Upper lobe of right lung (tissue), 1 donor: ENCODE results near the gene PTPRN2. TPM values are rescaled to one million over a fixed set of nuclear protein-coding genes. Genes with fewer than 3 reads are reported as not detected.

Experiments
- ATAC-seq: fragments of 200-7000 bp; cut with Tn5 transposase; one replicate; pipeline ENCODE4 v1.9.1; 2020; ENCODE audit warnings: mild to moderate bottlenecking, moderate library complexity
- DNase-seq: peaks from one replicate; pipeline ENCODE4 v3.0.0-alpha.2; 2020
- H3K27ac ChIP-seq: fragments of 200-600 bp; one replicate; pipeline ENCODE4 v1.8.0; 2022
- H3K27me3 ChIP-seq: fragments of 200-600 bp; one replicate; pipeline ENCODE4 v1.8.0; 2022; ENCODE audit warnings: mild to moderate bottlenecking
- H3K36me3 ChIP-seq: fragments of 200-600 bp; one replicate; pipeline ENCODE4 v1.8.0; 2022
- H3K4me1 ChIP-seq: fragments of 200-600 bp; one replicate; pipeline ENCODE4 v1.8.0; 2022
- H3K4me3 ChIP-seq: fragments of 200-600 bp; one replicate; pipeline ENCODE4 v1.8.0; 2022; ENCODE audit warnings: mild to moderate bottlenecking
- H3K9me3 ChIP-seq: fragments of 200-600 bp; one replicate; pipeline ENCODE4 v1.8.0; 2022
- intact Hi-C: fragments of 100-400 bp; cut with DNase I; formaldehyde crosslinking; loops from one replicate; pipeline ENCODE4 v1.11.0; 2022
- total RNA-seq: library from RNA; stranded (reverse); fragmentation: NEBNext Ultra II Directional; extraction: Animal tissue kit (Norgen Biotek cat#: 25700); gene quantifications from one replicate; pipeline ENCODE4 v1.2.1, GENCODE V29; 2021
- TF ChIP-seq, protein P1 (sequence below): fragments of 200-600 bp; IDR thresholded peaks from one replicate; pipeline ENCODE4 v1.8.0; 2022; ENCODE audit warnings: antibody characterized with exemption
- donor health status: DM: no; HTN: yes; CAD: no; lungs with severe emphysema.

Gene PTPRN2
- total RNA-seq, 1 donor from 2014 or later: 4.9 TPM

DNA sequence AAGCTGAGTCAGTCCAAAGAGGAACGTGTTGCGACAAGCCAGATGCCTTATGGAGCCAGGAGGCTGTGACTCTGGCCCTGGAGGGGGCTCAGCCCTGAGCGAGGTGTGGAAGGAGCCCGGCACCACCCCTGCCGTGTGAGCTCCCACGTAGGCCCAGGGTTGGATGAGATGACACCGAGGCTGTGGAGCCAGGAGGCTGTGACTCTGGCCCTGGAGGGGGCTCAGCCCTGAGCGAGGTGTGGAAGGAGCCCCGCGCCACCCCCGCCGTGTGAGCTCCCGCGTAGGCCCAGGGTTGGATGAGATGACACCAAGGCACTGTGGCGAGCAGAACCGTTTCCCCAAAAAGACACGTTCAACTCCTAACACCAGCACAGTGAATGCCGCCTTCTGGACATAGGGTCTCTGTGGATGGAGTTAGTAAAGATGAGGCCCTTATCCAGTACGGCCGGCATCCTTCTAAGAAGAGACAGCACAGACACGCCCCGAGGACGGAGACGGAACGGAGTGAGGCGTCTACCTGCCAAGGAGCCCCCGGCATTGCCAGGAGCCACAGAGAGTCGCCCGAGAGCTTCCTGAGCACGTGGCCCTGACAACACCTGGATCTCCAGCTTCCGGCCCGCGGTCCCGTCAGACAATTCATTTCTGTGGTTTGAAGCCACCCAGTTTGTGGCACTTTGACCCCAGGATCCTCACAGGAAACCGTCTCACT is 778.3 kb downstream of the PTPRN2 start:
- H3K9me3 ChIP-seq: no peaks in the 10 kb centered on the region
- H3K27me3 ChIP-seq: no peaks in the 10 kb centered on the region
- TF ChIP-seq, protein P1, sequence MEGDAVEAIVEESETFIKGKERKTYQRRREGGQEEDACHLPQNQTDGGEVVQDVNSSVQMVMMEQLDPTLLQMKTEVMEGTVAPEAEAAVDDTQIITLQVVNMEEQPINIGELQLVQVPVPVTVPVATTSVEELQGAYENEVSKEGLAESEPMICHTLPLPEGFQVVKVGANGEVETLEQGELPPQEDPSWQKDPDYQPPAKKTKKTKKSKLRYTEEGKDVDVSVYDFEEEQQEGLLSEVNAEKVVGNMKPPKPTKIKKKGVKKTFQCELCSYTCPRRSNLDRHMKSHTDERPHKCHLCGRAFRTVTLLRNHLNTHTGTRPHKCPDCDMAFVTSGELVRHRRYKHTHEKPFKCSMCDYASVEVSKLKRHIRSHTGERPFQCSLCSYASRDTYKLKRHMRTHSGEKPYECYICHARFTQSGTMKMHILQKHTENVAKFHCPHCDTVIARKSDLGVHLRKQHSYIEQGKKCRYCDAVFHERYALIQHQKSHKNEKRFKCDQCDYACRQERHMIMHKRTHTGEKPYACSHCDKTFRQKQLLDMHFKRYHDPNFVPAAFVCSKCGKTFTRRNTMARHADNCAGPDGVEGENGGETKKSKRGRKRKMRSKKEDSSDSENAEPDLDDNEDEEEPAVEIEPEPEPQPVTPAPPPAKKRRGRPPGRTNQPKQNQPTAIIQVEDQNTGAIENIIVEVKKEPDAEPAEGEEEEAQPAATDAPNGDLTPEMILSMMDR: no peak
- ATAC-seq (no peak), DNase-seq (no peak)
- no peaks in the 10 kb centered on the region for H3K4me1 ChIP-seq
- no peak overlapping the region for H3K4me3 ChIP-seq
- H3K36me3 ChIP-seq: no peaks in the 10 kb centered on the region
- intact Hi-C loops: no loop called here
- no peak overlapping the region for H3K27ac ChIP-seq

DNA sequence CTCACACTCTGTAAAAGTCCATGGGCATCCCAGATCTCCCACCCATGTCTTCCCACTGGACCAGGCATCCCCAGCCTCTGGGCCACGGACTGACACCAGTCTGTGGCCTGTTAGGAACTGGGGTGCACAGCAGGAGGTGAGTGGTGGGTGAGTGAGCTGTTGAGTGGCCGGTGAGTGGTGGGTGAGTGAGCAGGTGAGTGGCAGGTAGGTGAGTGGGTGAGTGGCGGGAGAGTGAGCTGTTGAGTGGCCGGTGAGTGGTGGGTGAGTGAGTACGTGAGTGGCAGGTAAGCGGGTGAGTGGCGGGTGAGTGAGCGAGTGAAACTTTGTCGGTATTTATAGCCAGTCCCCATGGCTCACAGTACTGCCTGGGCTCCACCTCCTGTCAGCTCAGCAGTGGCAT is 779.6 kb downstream of the PTPRN2 start:
- TF ChIP-seq, protein P1: no peak
- H3K9me3 ChIP-seq: no peaks in the 10 kb centered on the region
- ATAC-seq (no peak), DNase-seq (peak; percentile 44)
- no peaks in the 10 kb centered on the region for H3K36me3 ChIP-seq
- no peak overlapping the region for H3K4me3 ChIP-seq
- no peaks in the 10 kb centered on the region for H3K27me3 ChIP-seq
- intact Hi-C loops: no loop called here
- H3K4me1 ChIP-seq: no peaks in the 10 kb centered on the region
- no peak overlapping the region for H3K27ac ChIP-seq

DNA sequence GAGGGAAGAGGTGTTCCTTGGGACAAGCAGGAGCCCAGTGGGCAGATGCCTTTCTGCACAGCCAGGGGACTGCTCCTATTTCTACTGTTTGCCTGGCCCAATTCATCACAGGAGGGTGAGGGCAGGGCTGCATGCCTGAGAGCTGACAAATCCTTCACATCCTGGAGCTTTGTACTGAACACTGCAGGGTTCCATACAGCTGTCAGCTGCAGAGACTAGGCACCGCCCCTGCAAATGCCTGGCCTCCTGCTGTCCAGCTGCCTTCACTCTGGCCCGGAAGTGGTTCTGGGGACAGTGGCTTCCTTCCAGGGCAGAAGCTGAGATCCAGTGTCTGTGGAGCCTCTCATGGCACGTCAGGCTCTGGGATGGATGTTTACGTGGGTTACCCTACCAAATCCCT is 780.1 kb downstream of the PTPRN2 start:
- DNase-seq: peak; percentile 33
- TF ChIP-seq, protein P1: no peak
- Histone ChIP-seq H3K9me3 (no peaks in the 10 kb centered on the region), H3K4me1 (no peaks in the 10 kb centered on the region), H3K36me3 (no peaks in the 10 kb centered on the region), H3K27me3 (no peaks in the 10 kb centered on the region), H3K4me3 (no peak overlapping the region), H3K27ac (no peak overlapping the region)
- no peak for ATAC-seq
- intact Hi-C loops: no loop called here

GRCh38 chr7:157806711-157807110 is 780.9 kb downstream of the PTPRN2 start:
- no peaks in the 10 kb centered on the region for H3K4me1 ChIP-seq
- DNase-seq (no peak), ATAC-seq (no peak)
- H3K27ac ChIP-seq: no peak overlapping the region
- intact Hi-C loops: no loop called here
- H3K9me3 ChIP-seq: no peaks in the 10 kb centered on the region
- no peaks in the 10 kb centered on the region for H3K36me3 ChIP-seq
- H3K4me3 ChIP-seq: no peak overlapping the region
- TF ChIP-seq, protein P1: no peak
- no peaks in the 10 kb centered on the region for H3K27me3 ChIP-seq

DNA sequence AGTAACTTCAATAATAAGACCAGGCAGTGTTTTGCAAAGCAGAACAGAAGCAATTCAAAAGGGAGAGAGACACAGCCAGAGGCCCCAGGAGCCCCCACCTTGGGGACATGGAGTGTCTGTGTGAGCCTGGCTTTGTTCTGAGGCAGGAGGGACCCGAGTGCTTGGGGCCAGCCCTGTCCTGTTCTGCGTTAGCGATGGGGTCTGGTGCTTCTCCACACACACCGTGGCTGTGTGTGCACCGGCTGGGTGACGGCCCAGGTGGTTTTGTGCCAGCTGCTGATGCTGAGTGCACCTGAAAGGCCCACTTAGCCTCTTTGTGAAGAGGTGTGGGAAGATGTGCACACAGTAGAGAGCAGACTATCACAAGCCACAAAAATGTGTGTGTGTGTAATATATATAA is 781.9 kb downstream of the PTPRN2 start:
- TF ChIP-seq, protein P1: no peak
- H3K36me3 ChIP-seq: no peaks in the 10 kb centered on the region
- no peaks in the 10 kb centered on the region for H3K9me3 ChIP-seq
- H3K27ac ChIP-seq: no peak overlapping the region
- DNase-seq (no peak), ATAC-seq (no peak)
- no peaks in the 10 kb centered on the region for H3K27me3 ChIP-seq
- no peak overlapping the region for H3K4me3 ChIP-seq
- no peaks in the 10 kb centered on the region for H3K4me1 ChIP-seq
- intact Hi-C loops: no loop called here

- TF ChIP-seq, protein P1: no peak
- no peaks in the 10 kb centered on the region for H3K27me3 ChIP-seq
- H3K9me3 ChIP-seq: no peaks in the 10 kb centered on the region
- no peak overlapping the region for H3K4me3 ChIP-seq
- no peak for DNase-seq
- no peak overlapping the region for H3K27ac ChIP-seq
- H3K36me3 ChIP-seq: no peaks in the 10 kb centered on the region
- ATAC-seq: no peak
- intact Hi-C loops: no loop called here
- H3K4me1 ChIP-seq: no peaks in the 10 kb centered on the region
Measured at GRCh38 chr7:157803906-157804305, 783.7 kb downstream of the PTPRN2 start.
